ENCODE measurements around the gene GATA3.

Gene GATA3

DNA sequence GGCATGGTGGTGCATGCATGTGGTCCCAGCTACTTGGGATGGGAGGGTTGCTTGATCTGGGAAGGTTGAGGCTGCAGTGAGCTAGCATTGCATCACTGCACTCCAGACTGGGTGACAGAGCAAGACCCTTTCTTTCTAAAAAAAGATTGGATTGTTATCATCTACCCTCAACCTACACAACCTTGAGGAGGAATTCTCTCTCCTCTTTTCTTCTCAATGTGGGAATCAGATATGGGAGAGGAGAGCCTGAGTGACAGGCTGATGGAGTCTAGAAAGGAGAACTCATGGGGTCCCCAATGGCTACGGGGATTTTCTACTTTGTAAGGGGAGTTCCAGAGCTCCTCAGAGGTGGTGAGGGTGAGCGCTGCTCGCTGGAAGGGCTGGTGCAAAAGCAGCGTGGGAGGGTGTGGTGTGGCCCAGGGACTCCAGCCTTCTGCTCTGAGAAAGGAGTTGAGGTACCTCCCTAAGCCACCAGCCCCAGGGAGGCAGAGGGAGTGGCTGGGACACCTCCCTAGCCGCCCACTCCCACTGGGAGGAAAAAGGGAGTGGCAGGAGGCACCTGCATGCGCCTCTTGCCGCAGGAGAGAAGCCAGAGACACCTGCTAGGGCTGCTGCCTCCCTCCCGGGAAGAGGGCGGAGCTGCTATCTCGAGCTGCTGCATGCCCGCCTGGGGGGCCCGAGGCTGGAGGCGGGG lies 48.4 kb downstream of the GATA3 start:
- H3K27me3 ChIP-seq (replicated peaks; ENCODE audit: insufficient read depth, low read length), result no peaks in the 10 kb centered on the region
- no peak overlapping the region for H3K9ac ChIP-seq (ENCODE audit: low read length)
- H3K9me3 ChIP-seq (replicated peaks; ENCODE audit: insufficient read depth, low read length), result no peaks in the 10 kb centered on the region
- no peaks in the 10 kb centered on the region for H3F3A ChIP-seq (ENCODE audit: insufficient read depth, low read length)
- H3K79me2 ChIP-seq (ENCODE audit: low read length), result no peaks in the 10 kb centered on the region
- no peak overlapping the region for H2AFZ ChIP-seq (ENCODE audit: low read length)
- no peaks in the 10 kb centered on the region for H3K36me3 ChIP-seq (replicated peaks; ENCODE audit: insufficient read depth, low read length)
- H3K4me2 ChIP-seq (ENCODE audit: low read depth, low read length), result no peak overlapping the region
- DNase-seq, result no peak
- H3K9me2 ChIP-seq (replicated peaks; ENCODE audit: insufficient read depth, low read length), result no peaks in the 10 kb centered on the region
- H3K27ac ChIP-seq (ENCODE audit: low read length), result no peak overlapping the region
- H4K20me1 ChIP-seq (ENCODE audit: insufficient read depth, low read length), result no peaks in the 10 kb centered on the region
- TF ChIP-seq CTCF (IDR thresholded peaks at IDR 0.05; ENCODE audit: low read length) (no peak), EZH2phosphoT487 (IDR thresholded peaks at IDR 0.05; ENCODE audit: low read length) (no peak), EZH2 (optimal IDR thresholded peaks at IDR 0.05; ENCODE audit: low read depth, low read length) (no peak)
- no peak overlapping the region for H3K4me3 ChIP-seq (ENCODE audit: low read length)
- no peaks in the 10 kb centered on the region for H3K4me1 ChIP-seq (ENCODE audit: low read length)

DNA sequence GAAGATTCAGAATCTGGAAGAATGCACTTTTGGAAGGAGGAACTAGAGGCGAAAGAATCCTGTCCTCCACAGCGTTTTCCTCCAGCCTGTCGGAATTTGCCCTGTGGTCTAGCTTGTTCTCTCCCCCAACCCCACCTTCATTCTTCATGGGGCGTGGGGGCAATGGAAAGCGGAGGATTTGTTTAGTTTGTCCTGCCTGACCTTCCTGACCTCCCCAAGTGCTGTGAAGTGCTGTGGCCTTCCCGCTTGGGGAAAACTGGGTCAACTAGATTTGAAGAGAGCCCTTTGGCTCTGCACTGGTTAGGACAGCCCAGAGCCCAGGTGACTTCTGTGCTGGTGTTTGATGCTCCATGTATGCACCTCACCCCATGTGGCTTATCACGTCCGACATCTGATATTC lies 49.1 kb downstream of the GATA3 start:
- H3K9ac ChIP-seq (ENCODE audit: low read length), result no peak overlapping the region
- no peak overlapping the region for H3K27ac ChIP-seq (ENCODE audit: low read length)
- H3F3A ChIP-seq (ENCODE audit: insufficient read depth, low read length), result no peaks in the 10 kb centered on the region
- DNase-seq, result no peak
- no peaks in the 10 kb centered on the region for H3K9me3 ChIP-seq (replicated peaks; ENCODE audit: insufficient read depth, low read length)
- H3K79me2 ChIP-seq (ENCODE audit: low read length), result no peaks in the 10 kb centered on the region
- H3K36me3 ChIP-seq (replicated peaks; ENCODE audit: insufficient read depth, low read length), result no peaks in the 10 kb centered on the region
- H3K9me2 ChIP-seq (replicated peaks; ENCODE audit: insufficient read depth, low read length), result no peaks in the 10 kb centered on the region
- H3K27me3 ChIP-seq (replicated peaks; ENCODE audit: insufficient read depth, low read length), result no peaks in the 10 kb centered on the region
- no peaks in the 10 kb centered on the region for H3K4me1 ChIP-seq (ENCODE audit: low read length)
- H2AFZ ChIP-seq (ENCODE audit: low read length), result no peak overlapping the region
- H3K4me3 ChIP-seq (ENCODE audit: low read length), result no peak overlapping the region
- H4K20me1 ChIP-seq (ENCODE audit: insufficient read depth, low read length), result no peaks in the 10 kb centered on the region
- TF ChIP-seq CTCF (IDR thresholded peaks at IDR 0.05; ENCODE audit: low read length), result no peak
- no peak for TF ChIP-seq EZH2phosphoT487 (IDR thresholded peaks at IDR 0.05; ENCODE audit: low read length)
- TF ChIP-seq EZH2 (optimal IDR thresholded peaks at IDR 0.05; ENCODE audit: low read depth, low read length), result no peak
- no peak overlapping the region for H3K4me2 ChIP-seq (ENCODE audit: low read depth, low read length)

- Histone ChIP-seq H3F3A (ENCODE audit: insufficient read depth, low read length) (no peaks in the 10 kb centered on the region), H3K27ac (ENCODE audit: low read length) (no peak overlapping the region), H3K79me2 (ENCODE audit: low read length) (no peaks in the 10 kb centered on the region), H3K9ac (ENCODE audit: low read length) (no peak overlapping the region), H3K4me2 (ENCODE audit: low read depth, low read length) (no peak overlapping the region), H3K27me3 (replicated peaks; ENCODE audit: insufficient read depth, low read length) (no peaks in the 10 kb centered on the region), H3K36me3 (replicated peaks; ENCODE audit: insufficient read depth, low read length) (no peaks in the 10 kb centered on the region), H4K20me1 (ENCODE audit: insufficient read depth, low read length) (no peaks in the 10 kb centered on the region), H2AFZ (ENCODE audit: low read length) (no peak overlapping the region), H3K4me1 (ENCODE audit: low read length) (no peaks in the 10 kb centered on the region), H3K9me3 (replicated peaks; ENCODE audit: insufficient read depth, low read length) (no peaks in the 10 kb centered on the region), H3K9me2 (replicated peaks; ENCODE audit: insufficient read depth, low read length) (no peaks in the 10 kb centered on the region), H3K4me3 (ENCODE audit: low read length) (no peak overlapping the region)
- TF ChIP-seq CTCF (IDR thresholded peaks at IDR 0.05; ENCODE audit: low read length) (no peak), EZH2phosphoT487 (IDR thresholded peaks at IDR 0.05; ENCODE audit: low read length) (no peak), EZH2 (optimal IDR thresholded peaks at IDR 0.05; ENCODE audit: low read depth, low read length) (no peak)
- no peak for DNase-seq
Observed at GRCh38 chr10:8104005-8104404, 49.5 kb downstream of the GATA3 start.

Measured in MM.1S (cell line).